Aorta (tissue), 5 donors: Measurements from ENCODE around the gene PCBP4. TPM values are rescaled to one million over a fixed set of nuclear protein-coding genes. Genes with fewer than 3 reads are reported as not detected.
A peak's percentile ranks its signal among the peaks of the same experiment; 100 is the strongest.
"Not testable (repeated sequence)": the region's sequence is repeated elsewhere in the genome, so short reads cannot be mapped to it uniquely, and the experiment has no call there.

Experiments
- ATAC-seq: fragments of 200-7000 bp; cut with Tn5 transposase; one replicate; pipeline ENCODE4 v1.9.1; 2022; ENCODE audit warnings: moderate library complexity; ENCODE audit not compliant: low FRiP score
- DNase-seq, 2 donors: peaks; one replicate each; pipeline ENCODE4 v3.0.0-alpha.2; 2020
- H3K27ac ChIP-seq, 2 donors: one replicate each; pipeline ENCODE4 v1.5.1; 2013; ENCODE audit warnings: low read length in 2 of 2, mild to moderate bottlenecking in 2 of 2, moderate library complexity in 2 of 2, control low read depth in 1 of 2, inconsistent platforms in 1 of 2, low read depth in 1 of 2
- H3K27me3 ChIP-seq, 2 donors: one replicate each; pipeline ENCODE4 v1.6.1; 2013; ENCODE audit warnings: control low read depth in 1 of 2, low read length in 1 of 2, mild to moderate bottlenecking in 1 of 2, moderate library complexity in 1 of 2; ENCODE audit not compliant: insufficient read depth in 2 of 2, control insufficient read depth in 1 of 2
- H3K36me3 ChIP-seq, 2 donors: one replicate each; pipeline ENCODE4 v1.6.1; 2013; ENCODE audit warnings: control low read depth in 1 of 2, low read length in 1 of 2, mild to moderate bottlenecking in 1 of 2; ENCODE audit not compliant: insufficient read depth in 2 of 2, control insufficient read depth in 1 of 2
- H3K4me1 ChIP-seq, 2 donors: one replicate each; pipeline ENCODE4 v1.6.1; 2013; ENCODE audit warnings: low read length in 2 of 2, control low read depth in 1 of 2, mild to moderate bottlenecking in 1 of 2, moderate library complexity in 1 of 2; ENCODE audit not compliant: insufficient read depth in 2 of 2, control insufficient read depth in 1 of 2
- H3K4me3 ChIP-seq, 2 donors: one replicate each; pipeline ENCODE4 v1.5.1; 2013; ENCODE audit warnings: low read length in 2 of 2, control low read depth in 1 of 2, mild to moderate bottlenecking in 1 of 2
- H3K9me3 ChIP-seq: one replicate; pipeline ENCODE4 v1.6.1; 2013; ENCODE audit warnings: mild to moderate bottlenecking, low read length; ENCODE audit not compliant: control insufficient read depth
- whole genome bisulfite sequencing, 2 donors: extraction: QIAGEN DNeasy Blood & Tissue Kit; methylation state at CpG; one replicate each; pipeline ENCODE4 v1.1.7; 2013; 5-methylcytosine and 5-hydroxymethylcytosine counted together
- intact Hi-C, 2 donors: fragments of 100-400 bp; cut with DNase I; formaldehyde crosslinking; loops; one replicate each; pipeline versions ENCODE4 v1.14.2 to v1.15.0; 2022
- polyA plus RNA-seq, 2 donors: library from polyadenylated mRNA; stranded (reverse); fragments of 200-250 nt; gene quantifications; one replicate each; pipeline ENCODE4 v1.2.3, GENCODE V29; 2013
- total RNA-seq, 2 donors: library from RNA; stranded (reverse); fragmentation: NEBNext Ultra II Directional; extraction: Animal tissue kit (Norgen Biotek cat#: 25700); gene quantifications; one replicate each; pipeline ENCODE4 v1.2.1, GENCODE V29; 2021
- donor health status: healthy with polysubstance abuse.
- donor health status: Bipolar disorder and iron deficiency.
- donor health status: DM: no; HTN: no; CAD: no.
- donor health status: DM: no; HTN: no; CAD: no.
- donor health status: DM: yes; HTN: yes; CAD: no.

Gene PCBP4
- total and polyA plus RNA-seq, 4 donors, result 29.4 to 124 (median 60.9) TPM

DNA sequence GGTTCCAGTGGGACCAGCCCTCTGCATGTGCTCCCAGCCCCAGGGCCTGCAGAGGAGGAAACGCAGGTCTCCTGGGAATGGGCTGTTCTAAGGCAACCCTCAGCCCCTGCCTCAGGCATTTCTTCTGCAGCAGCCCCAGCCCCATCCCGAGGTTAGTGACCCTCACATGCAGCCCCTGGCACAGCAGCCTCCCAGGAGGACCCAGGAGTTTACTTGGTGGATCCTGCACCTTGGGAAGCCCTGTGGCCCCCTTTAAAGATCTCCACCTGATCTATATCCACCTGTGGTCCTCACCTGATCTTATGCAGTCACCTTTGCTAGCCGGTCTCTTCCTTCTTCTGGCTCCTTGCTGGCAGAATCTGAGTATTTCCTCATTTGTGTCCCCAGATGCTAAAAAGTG is 38.3 kb downstream of the PCBP4 start:
- intact Hi-C loops, H3K9me3 ChIP-seq, H3K27ac ChIP-seq, ATAC-seq, H3K27me3 ChIP-seq, H3K4me3 ChIP-seq, H3K36me3 ChIP-seq, H3K4me1 ChIP-seq, DNase-seq: not testable (repeated sequence)
- WGBS, 2 donors, result 86 to 100% methylated on average over 3 of the region's 3 CpGs

- no peaks in the 10 kb centered on the region for H3K27me3 ChIP-seq
- 93 to 94% methylated on average over 7 of the region's 7 CpGs for WGBS, 2 donors
- intact Hi-C loops, result no loop called here
- H3K4me1 ChIP-seq, result no peaks in the 10 kb centered on the region
- peak; percentile 52 for ATAC-seq
- no peak for DNase-seq
- peaks cover 0 to 3% of the 10 kb centered on the region in 2 donors for H3K36me3 ChIP-seq
- H3K27ac ChIP-seq, result no peak overlapping the region
- H3K4me3 ChIP-seq, result no peak overlapping the region
- no peaks in the 10 kb centered on the region for H3K9me3 ChIP-seq
Measured at GRCh38 chr3:51928438-51928837, 38.8 kb downstream of the PCBP4 start.

- 90 to 91% methylated on average over 5 of the region's 5 CpGs for WGBS, 2 donors
- ATAC-seq, result no peak
- no peak for DNase-seq
- Histone ChIP-seq H3K4me3 (no peak overlapping the region), H3K27ac (no peak overlapping the region), H3K4me1 (no peaks in the 10 kb centered on the region), H3K27me3 (no peaks in the 10 kb centered on the region), H3K36me3 (no peaks in the 10 kb centered on the region), H3K9me3 (no peaks in the 10 kb centered on the region)
- intact Hi-C loops, result no loop called here
Measured at GRCh38 chr3:51927061-51927977, 39.9 kb downstream of the PCBP4 start.

DNA sequence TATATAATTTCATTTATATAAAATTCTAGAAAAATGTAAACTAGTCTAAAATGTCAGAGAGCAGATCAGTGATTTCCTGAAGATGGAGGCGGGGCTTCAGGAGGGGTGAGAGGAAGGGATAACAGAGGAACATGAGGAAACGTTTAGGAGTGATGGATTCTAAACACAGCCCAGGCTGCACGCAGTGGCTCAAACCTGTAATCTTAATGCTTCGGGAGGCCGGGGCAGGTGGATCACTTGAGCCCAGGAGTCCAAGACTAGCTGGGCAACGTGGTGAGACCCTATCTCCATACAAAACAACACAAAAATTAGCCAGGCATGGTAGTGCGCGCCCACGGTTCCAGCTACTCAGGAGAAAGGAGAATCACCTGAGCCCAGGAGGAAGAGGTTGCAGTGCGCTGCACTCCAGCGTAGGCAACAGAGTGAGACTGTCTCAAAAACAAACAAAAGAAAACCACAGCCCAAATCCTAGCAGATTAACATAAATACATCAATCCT is 46.1 kb downstream of the PCBP4 start:
- DNase-seq (no peak), ATAC-seq (no peak)
- 79% methylated on average over 11 of the region's 11 CpGs for WGBS, 2 donors
- no peak overlapping the region for H3K4me3 ChIP-seq
- no peaks in the 10 kb centered on the region for H3K36me3 ChIP-seq
- intact Hi-C loops, result no loop called here
- H3K27ac ChIP-seq, result no peak overlapping the region
- H3K27me3 ChIP-seq, result no peaks in the 10 kb centered on the region
- H3K9me3 ChIP-seq, result no peaks in the 10 kb centered on the region
- H3K4me1 ChIP-seq, result no peaks in the 10 kb centered on the region

DNA sequence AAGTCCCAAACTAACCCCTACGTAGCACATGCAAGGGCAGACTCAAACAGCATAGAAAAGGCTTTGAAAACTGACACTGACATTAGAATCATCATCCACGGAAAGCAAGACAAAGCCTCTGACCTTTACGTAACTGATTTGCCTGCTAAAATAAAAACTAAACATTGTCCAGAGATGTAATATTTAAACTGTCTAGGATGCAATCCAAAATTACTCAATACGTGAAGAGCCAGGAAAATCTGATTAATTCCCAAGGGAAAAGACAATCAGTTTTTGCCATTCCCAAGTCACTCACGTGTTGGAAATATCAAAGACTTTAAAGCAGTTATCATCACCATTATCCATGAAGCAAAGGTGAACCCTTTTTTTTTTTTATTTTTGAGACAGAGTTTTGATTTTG is 50.8 kb downstream of the PCBP4 start:
- no peak overlapping the region for H3K4me3 ChIP-seq
- no peaks in the 10 kb centered on the region for H3K27me3 ChIP-seq
- H3K4me1 ChIP-seq, result no peaks in the 10 kb centered on the region
- 50 to 54% methylated on average over 5 of the region's 5 CpGs for WGBS, 2 donors
- ATAC-seq (no peak), DNase-seq (no peak)
- H3K9me3 ChIP-seq, result no peaks in the 10 kb centered on the region
- H3K27ac ChIP-seq, result no peak overlapping the region
- intact Hi-C loops, result no loop called here
- no peaks in the 10 kb centered on the region for H3K36me3 ChIP-seq

- intact Hi-C loops, result no loop called here
- no peak overlapping the region for H3K27ac ChIP-seq
- no peak for ATAC-seq
- no peak overlapping the region for H3K4me3 ChIP-seq
- H3K9me3 ChIP-seq, result peaks cover 8% of the 10 kb centered on the region
- no peak for DNase-seq
- WGBS, 2 donors, result 77 to 78% methylated on average over 4 of the region's 4 CpGs
- peaks cover 0 to under 1% of the 10 kb centered on the region in 2 donors for H3K27me3 ChIP-seq
- no peaks in the 10 kb centered on the region for H3K36me3 ChIP-seq
- H3K4me1 ChIP-seq, result no peaks in the 10 kb centered on the region
Measured at GRCh38 chr3:51908026-51908425, 59.2 kb downstream of the PCBP4 start.

Other genes starting within 250 kb of the PCBP4 start
- not detected for gene IQCF6, start 188.2 kb downstream of the PCBP4 start, total RNA-seq
- gene IQCF6, start 188.2 kb downstream of the PCBP4 start, polyA plus RNA-seq, result not detected
- gene IQCF2, start 105.8 kb downstream of the PCBP4 start, total RNA-seq, result not detected
- gene IQCF2, start 105.8 kb downstream of the PCBP4 start, polyA plus RNA-seq, result not detected
- gene IQCF5, start 91.9 kb downstream of the PCBP4 start, total RNA-seq, result not detected
- not detected for gene IQCF5, start 91.9 kb downstream of the PCBP4 start, polyA plus RNA-seq
- not detected for gene IQCF1, start 64.1 kb downstream of the PCBP4 start, total RNA-seq
- not detected for gene IQCF1, start 64.1 kb downstream of the PCBP4 start, polyA plus RNA-seq
- gene RRP9, start 25.6 kb downstream of the PCBP4 start, total RNA-seq, result 10 to 100 TPM in 1 of 2 donors, 1 to 10 TPM in 1; 9.3 to 11.4 TPM
- gene RRP9, start 25.6 kb downstream of the PCBP4 start, polyA plus RNA-seq, result 10 to 100 TPM in 1 of 2 donors, 1 to 10 TPM in 1; 5.0 to 11.0 TPM
- 10 to 100 TPM; 11.6 to 18.1 TPM for gene PARP3, start 25.1 kb downstream of the PCBP4 start, total RNA-seq
- gene PARP3, start 25.1 kb downstream of the PCBP4 start, polyA plus RNA-seq, result 10 to 100 TPM; 11.0 to 35.0 TPM
- gene GPR62, start 12.1 kb downstream of the PCBP4 start, total RNA-seq, result not detected
- under 1 TPM in 1 of 2 donors, not detected in 1; 0.15 TPM for gene GPR62, start 12.1 kb downstream of the PCBP4 start, polyA plus RNA-seq
- gene ABHD14B, start 6.6 kb upstream of the PCBP4 start, total RNA-seq, result 10 to 100 TPM; 18.2 to 40.0 TPM
- 10 to 100 TPM; 44.2 to 45.3 TPM for gene ABHD14B, start 6.6 kb upstream of the PCBP4 start, polyA plus RNA-seq
- gene ABHD14A, start 7.6 kb upstream of the PCBP4 start, total RNA-seq, result 10 to 100 TPM in 1 of 2 donors, 1 to 10 TPM in 1; 4.7 to 16.0 TPM
- 10 to 100 TPM in 1 of 2 donors, 1 to 10 TPM in 1; 9.5 to 23.0 TPM for gene ABHD14A, start 7.6 kb upstream of the PCBP4 start, polyA plus RNA-seq
- gene ACY1, start 16.1 kb upstream of the PCBP4 start, total RNA-seq, result 10 to 100 TPM in 1 of 2 donors, 1 to 10 TPM in 1; 7.2 to 16.5 TPM
- 100 to 1,000 TPM in 1 of 2 donors, 10 to 100 TPM in 1; 12.2 to 102 TPM for gene ACY1, start 16.1 kb upstream of the PCBP4 start, polyA plus RNA-seq
- 100 to 1,000 TPM; 617 to 792 TPM for gene RPL29, start 28.4 kb upstream of the PCBP4 start, total RNA-seq
- gene RPL29, start 28.4 kb upstream of the PCBP4 start, polyA plus RNA-seq, result 1,000 to 10,000 TPM; 1,520 to 2,218 TPM
- gene DUSP7, start 89.1 kb upstream of the PCBP4 start, total RNA-seq, result 10 to 100 TPM; 36.8 to 54.1 TPM
- gene DUSP7, start 89.1 kb upstream of the PCBP4 start, polyA plus RNA-seq, result 10 to 100 TPM in 1 of 2 donors, 1 to 10 TPM in 1; 8.8 to 14.4 TPM
- gene POC1A, start 187.0 kb upstream of the PCBP4 start, total RNA-seq, result 1 to 10 TPM in 1 of 2 donors, under 1 TPM in 1; 0.91 to 2.1 TPM
- gene POC1A, start 187.0 kb upstream of the PCBP4 start, polyA plus RNA-seq, result 1 to 10 TPM in 1 of 2 donors, under 1 TPM in 1; 0.38 to 1.6 TPM
- gene ALAS1, start 230.7 kb upstream of the PCBP4 start, total RNA-seq, result 10 to 100 TPM; 30.2 to 34.5 TPM
- gene ALAS1, start 230.7 kb upstream of the PCBP4 start, polyA plus RNA-seq, result 10 to 100 TPM; 14.4 to 16.5 TPM